Suprapubic skin (tissue), 4 donors: ENCODE measurements around the gene OTUD6A.

Experiments
- CTCF ChIP-seq, 2 donors: fragments of 200-600 bp in 1 of 2; fragments of 450-650 bp in 1 of 2; sonication (generic) in 1 of 2; IDR thresholded peaks; one replicate each; pipeline ENCODE4 v1.5.1; 2016 to 2019; ENCODE audit warnings: antibody characterized with exemption in 2 of 2, mild to moderate bottlenecking in 1 of 2, moderate library complexity in 1 of 2
- POLR2A ChIP-seq, 2 donors: fragments of 450-650 bp; IDR thresholded peaks; one replicate each; pipeline ENCODE4 v1.6.1; 2017; ENCODE audit warnings: antibody characterized with exemption in 2 of 2, mild to moderate bottlenecking in 2 of 2, moderate library complexity in 2 of 2
- POLR2AphosphoS5 ChIP-seq, 3 donors: sonication (generic); formaldehyde crosslinking; IDR thresholded peaks; one replicate each; pipeline ENCODE4 v1.6.1; 2017; ENCODE audit warnings: antibody characterized with exemption in 3 of 3

GRCh38 chrX:70026851-70027200, 35.4 kb upstream of the OTUD6A start:
- no peak for TF ChIP-seq CTCF (IDR thresholded peaks at IDR 0.05)
- TF ChIP-seq POLR2AphosphoS5 (IDR thresholded peaks at IDR 0.05) = no peak
- no peak for TF ChIP-seq POLR2A (IDR thresholded peaks at IDR 0.05)
